NK-92 treated with Interleukin-12 subunit alpha and Interleukin-12 subunit beta, amount 100 ng/mL, for 24 hours (cell line): ENCODE results near the gene DOK7.

ENCODE experiments used
- DNase-seq: peaks from one replicate; lab custom pipeline; 2025; lab: John Stamatoyannopoulos, UW

The DOK7 gene

GRCh38 chr4:3427706-3428446 is 35.2 kb upstream of the DOK7 start:
- no peak for DNase-seq

- no peak for DNase-seq
These were observed 33.5 kb upstream of the DOK7 start for GRCh38 chr4:3429651-3430050.

- no peak for DNase-seq
These were observed 32.6 kb upstream of the DOK7 start for GRCh38 chr4:3430524-3430923.

GRCh38 chr4:3431446-3431993 is 31.6 kb upstream of the DOK7 start:
- no peak for DNase-seq

GRCh38 chr4:3432381-3432790 is 30.7 kb upstream of the DOK7 start:
- DNase-seq = no peak

GRCh38 chr4:3433138-3433869 is 29.8 kb upstream of the DOK7 start:
- DNase-seq = no peak

GRCh38 chr4:3434881-3435685 is 28.0 kb upstream of the DOK7 start:
- no peak for DNase-seq

- DNase-seq = no peak
These were observed 27.5 kb upstream of the DOK7 start for GRCh38 chr4:3435686-3435956.

GRCh38 chr4:3436048-3436797 is 26.9 kb upstream of the DOK7 start:
- DNase-seq = no peak

GRCh38 chr4:3436798-3437581 is 26.1 kb upstream of the DOK7 start:
- DNase-seq = no peak

- DNase-seq = no peak
These were observed 25.5 kb upstream of the DOK7 start for GRCh38 chr4:3437582-3437936.

- DNase-seq = no peak
These were observed 24.9 kb upstream of the DOK7 start for GRCh38 chr4:3437998-3438846.

GRCh38 chr4:3438847-3439180 is 24.3 kb upstream of the DOK7 start:
- no peak for DNase-seq

GRCh38 chr4:3439391-3439790 is 23.7 kb upstream of the DOK7 start:
- DNase-seq = no peak

- no peak for DNase-seq
These were observed 23.1 kb upstream of the DOK7 start for GRCh38 chr4:3440011-3440410.

GRCh38 chr4:3440979-3441500 is 22.1 kb upstream of the DOK7 start:
- no peak for DNase-seq

- DNase-seq = no peak
These were observed 21.3 kb upstream of the DOK7 start, which contains the start of gene HGFAC for GRCh38 chr4:3441501-3442459. TSS of gene HGFAC (plus strand) at chr4:3441968. CDS start at chr4:3442002, 34 bp downstream.

- DNase-seq = no peak
These were observed 20.6 kb upstream of the DOK7 start for GRCh38 chr4:3442460-3442958.
